ENCODE data around the gene COL5A2.
A peak's percentile ranks its signal among the peaks of the same experiment; 100 is the strongest.

Gene COL5A2

GRCh38 chr2:189179570-189179950, at the start of gene COL5A2:
Gene COL5A2, minus strand, starts transcription at chr2:189179761. Its CDS starts 157 bp downstream, at chr2:189179604.
- no peak for DNase-seq

- no peak for DNase-seq
Observed at GRCh38 chr2:189226017-189226416, 46.5 kb upstream of the COL5A2 start.

- DNase-seq = no peak
Observed at GRCh38 chr2:189225032-189225431, 45.5 kb upstream of the COL5A2 start.

GRCh38 chr2:189222468-189223105, 43.0 kb upstream of the COL5A2 start:
- DNase-seq = no peak

- DNase-seq = no peak
Observed at GRCh38 chr2:189221811-189222467, 42.4 kb upstream of the COL5A2 start.

GRCh38 chr2:189218236-189218635, 38.7 kb upstream of the COL5A2 start:
- no peak for DNase-seq

- DNase-seq = no peak
Observed at GRCh38 chr2:189217541-189217940, 38.0 kb upstream of the COL5A2 start.

- no peak for DNase-seq
Observed at GRCh38 chr2:189217051-189217450, 37.5 kb upstream of the COL5A2 start.

GRCh38 chr2:189214484-189214883, 34.9 kb upstream of the COL5A2 start:
- DNase-seq = no peak

GRCh38 chr2:189213250-189213649, 33.7 kb upstream of the COL5A2 start:
- DNase-seq = no peak

- peak; percentile 31 for DNase-seq
Observed at GRCh38 chr2:189210250-189211087, 30.9 kb upstream of the COL5A2 start.

- DNase-seq = no peak
Observed at GRCh38 chr2:189208254-189208653, 28.7 kb upstream of the COL5A2 start.

- no peak for DNase-seq
Observed at GRCh38 chr2:189204322-189204941, 24.9 kb upstream of the COL5A2 start.

- no peak for DNase-seq
Observed at GRCh38 chr2:189203177-189203799, 23.7 kb upstream of the COL5A2 start.

GRCh38 chr2:189199797-189200196, 20.2 kb upstream of the COL5A2 start:
- no peak for DNase-seq

GRCh38 chr2:189192766-189193165, 13.2 kb upstream of the COL5A2 start:
- DNase-seq = no peak

GRCh38 chr2:189191766-189192165, 12.2 kb upstream of the COL5A2 start:
- DNase-seq = no peak

GRCh38 chr2:189190685-189191084, 11.1 kb upstream of the COL5A2 start:
- no peak for DNase-seq

GRCh38 chr2:189188115-189188805, 8.7 kb upstream of the COL5A2 start:
- DNase-seq = no peak

GRCh38 chr2:189183170-189183569, 3.6 kb upstream of the COL5A2 start:
- DNase-seq = no peak

GRCh38 chr2:189181706-189182105, 2.1 kb upstream of the COL5A2 start:
- DNase-seq = no peak
